GM06990 (cell line): ENCODE measurements around the gene ADAM15.

Source experiments
- DNase-seq: peaks from one replicate; pipeline ENCODE4 v3.0.0-alpha.2; 2011; ENCODE audit not compliant: insufficient read length; ENCODE audit errors: extremely low read depth
- H3K27me3 ChIP-seq: replicated peaks from 2 replicates; pipeline ENCODE4 v1.6.0; 2011; ENCODE audit warnings: low read length; ENCODE audit not compliant: control insufficient read depth, insufficient read depth
- H3K36me3 ChIP-seq: 2 replicates; pipeline ENCODE4 v1.5.1; 2011; ENCODE audit warnings: low read length; ENCODE audit not compliant: control insufficient read depth, insufficient read depth
- H3K4me3 ChIP-seq: replicated peaks from 2 replicates; pipeline ENCODE4 v1.5.1; 2011; ENCODE audit warnings: low read depth, mild to moderate bottlenecking, control low read depth, low read length
- CTCF ChIP-seq: IDR thresholded peaks from 2 replicates; pipeline ENCODE4 v1.5.1; 2011; ENCODE audit warnings: low read length, control low read depth, mild to moderate bottlenecking, inconsistent platforms; ENCODE audit not compliant: insufficient read depth, poor library complexity, severe bottlenecking

ADAM15 gene

GRCh38 chr1:155057104-155057503 is 6.0 kb downstream of the ADAM15 start:
- H3K36me3 ChIP-seq: no peaks in the 10 kb centered on the region
- no peak overlapping the region for H3K4me3 ChIP-seq
- no peaks in the 10 kb centered on the region for H3K27me3 ChIP-seq
- TF ChIP-seq CTCF: no peak
- no peak for DNase-seq

GRCh38 chr1:155057788-155058211 is 6.7 kb downstream of the ADAM15 start:
- no peaks in the 10 kb centered on the region for H3K27me3 ChIP-seq
- H3K4me3 ChIP-seq: no peak overlapping the region
- no peak for DNase-seq
- H3K36me3 ChIP-seq: no peaks in the 10 kb centered on the region
- TF ChIP-seq CTCF: peak; percentile 1

GRCh38 chr1:155060736-155061135 is 9.6 kb downstream of the ADAM15 start:
- H3K36me3 ChIP-seq: no peaks in the 10 kb centered on the region
- TF ChIP-seq CTCF: no peak

GRCh38 chr1:155061381-155062150 is 10.4 kb downstream of the ADAM15 start:
- TF ChIP-seq CTCF: peak; percentile 98
- peak overlapping the region; percentile 38 for H3K4me3 ChIP-seq

More at GRCh38 chr1:155060736-155061135, 9.6 kb downstream of the ADAM15 start:
- H3K27me3 ChIP-seq: no peaks in the 10 kb centered on the region
- DNase-seq: no peak
- no peak overlapping the region for H3K4me3 ChIP-seq

GRCh38 chr1:155062151-155062686 is 11.1 kb downstream of the ADAM15 start:
- no peak for DNase-seq
- Histone ChIP-seq H3K27me3 (no peaks in the 10 kb centered on the region), H3K36me3 (no peaks in the 10 kb centered on the region), H3K4me3 (no peak overlapping the region; the same call in 1 of the 2 replicates)
- TF ChIP-seq CTCF: no peak

More at GRCh38 chr1:155061381-155062150, 10.4 kb downstream of the ADAM15 start:
- peak; percentile 85 for DNase-seq
- Histone ChIP-seq H3K27me3 (no peaks in the 10 kb centered on the region), H3K36me3 (no peaks in the 10 kb centered on the region)
